A549 (cell line): ENCODE measurements around the gene MRPS9. TPM values are rescaled to one million over a fixed set of nuclear protein-coding genes. Genes with fewer than 3 reads are reported as not detected.

Experiments used
- ATAC-seq, 2 experiments: fragments of 200-7000 bp in 1 of 2; fragments of >200 bp in 1 of 2; cut with Nextera tagmentation in 1 of 2; cut with Tn5 transposase in 1 of 2; 3 replicates each; pipeline versions ENCODE4 v1.8.0 to v1.9.1; 2018 to 2020; ENCODE audit warnings: mild to moderate bottlenecking in 1 of 2, moderate library complexity in 1 of 2
- CTCF ChIA-PET: fragments of 300-600 bp; sonication (Branson Sonifier 250); formaldehyde crosslinking; extraction: SDS; loops from one replicate; lab custom pipeline; 2021; ENCODE audit warnings: antibody characterized with exemption, inconsistent platforms; lab: Yijun Ruan, JAX
- POLR2A ChIA-PET: fragments of 350-600 bp; formaldehyde crosslinking; extraction: SDS; loops from one replicate; lab custom pipeline; 2021; ENCODE audit warnings: antibody characterized with exemption, inconsistent platforms; lab: Yijun Ruan, JAX
- DNase-seq, 2 experiments: peaks; one replicate each; pipeline versions ENCODE4 v3.0.0 to v3.0.0-alpha.2; 2011 to 2016; ENCODE audit warnings: low read depth in 1 of 2, low spot score in 1 of 2
- FAIRE-seq: peaks from 2 replicates; lab custom pipeline; 2011; peaks lifted over from hg19 to GRCh38; lab: Jason Lieb, UNC
- H3K27ac ChIP-seq, 2 experiments: fragments of >200 bp; sonication (Bioruptor Twin); formaldehyde crosslinking; 3 replicates each; pipeline ENCODE4 v1.5.1; 2016 to 2017
- H3K4me1 ChIP-seq: fragments of >200 bp; sonication (Bioruptor Twin); formaldehyde crosslinking; 3 replicates; pipeline ENCODE4 v1.6.1; 2016
- H3K4me2 ChIP-seq: fragments of >200 bp; sonication (Bioruptor Twin); formaldehyde crosslinking; 3 replicates; pipeline ENCODE4 v1.6.1; 2016
- H3K4me3 ChIP-seq: fragments of >200 bp; sonication (Bioruptor Twin); formaldehyde crosslinking; 3 replicates; pipeline ENCODE4 v1.5.1; 2016
- H3K9me3 ChIP-seq: fragments of >200 bp; sonication (Bioruptor Twin); formaldehyde crosslinking; 3 replicates; pipeline ENCODE4 v1.6.1; 2016
- BHLHE40 ChIP-seq: IDR thresholded peaks from 2 replicates; pipeline ENCODE4 v1.6.1; 2012; ENCODE audit warnings: low read depth, low read length, inconsistent platforms
- CEBPB ChIP-seq, 2 experiments: fragments of >200 bp in 1 of 2; sonication (Bioruptor Twin) in 1 of 2; formaldehyde crosslinking in 1 of 2; IDR thresholded peaks; 2 replicates each; pipeline ENCODE4 v1.6.1; 2012 to 2016
- CTCF ChIP-seq: fragments of >200 bp; sonication (Bioruptor Twin); formaldehyde crosslinking; IDR thresholded peaks from 3 replicates; pipeline ENCODE4 v1.5.1; 2016
- E2F6 ChIP-seq: IDR thresholded peaks from 2 replicates; pipeline ENCODE4 v1.6.1; 2012; ENCODE audit warnings: low read depth, borderline replicate concordance
- FOSL2 ChIP-seq, 2 experiments: fragments of 450-650 bp in 1 of 2; fragments of >200 bp in 1 of 2; sonication (Bioruptor Twin) in 1 of 2; formaldehyde crosslinking; IDR thresholded peaks; 2 replicates each; pipeline versions ENCODE4 v1.5.0 to v1.6.1; 2016 to 2020; ENCODE audit warnings: mild to moderate bottlenecking in 1 of 2, moderate library complexity in 1 of 2
- HDAC2 ChIP-seq: fragments of 200-600 bp; sonication (generic); IDR thresholded peaks from 2 replicates; pipeline ENCODE4 v1.6.1; 2016
- HES2 ChIP-seq: fragments of >200 bp; sonication (Bioruptor Twin); formaldehyde crosslinking; IDR thresholded peaks from 2 replicates; pipeline ENCODE4 v1.6.1; 2016
- HOXB13 ChIP-seq: fragments of 250-450 bp; sonication (Bioruptor Pico); IDR thresholded peaks from 2 replicates; pipeline ENCODE4 v1.5.0; 2020; ENCODE audit warnings: low read depth, mild to moderate bottlenecking, moderate library complexity
- JUNB ChIP-seq: fragments of >200 bp; sonication (Bioruptor Twin); formaldehyde crosslinking; IDR thresholded peaks from 2 replicates; pipeline ENCODE4 v1.6.1; 2016
- KDM1A ChIP-seq: fragments of 200-600 bp; sonication (generic); IDR thresholded peaks from 2 replicates; pipeline ENCODE4 v1.6.1; 2016; ENCODE audit warnings: low read depth, mild to moderate bottlenecking
- MAFK ChIP-seq: fragments of 450-650 bp; IDR thresholded peaks from 2 replicates; pipeline ENCODE4 v1.6.1; 2014; ENCODE audit not compliant: partially characterized antibody
- MYC ChIP-seq: IDR thresholded peaks from 2 replicates; pipeline ENCODE4 v1.6.1; 2012; ENCODE audit warnings: mild to moderate bottlenecking, inconsistent platforms, low read length, improper control_type of control experiment, borderline replicate concordance
- NFE2L2 ChIP-seq: fragments of 150-350 bp; conservative IDR thresholded peaks from 2 replicates; pipeline ENCODE4 v1.6.1; 2014; ENCODE audit warnings: low read length
- NPAS2 ChIP-seq: fragments of 250-450 bp; sonication (Bioruptor Pico); IDR thresholded peaks from 2 replicates; pipeline ENCODE4 v1.8.0; 2022; ENCODE audit warnings: mild to moderate bottlenecking, moderate library complexity, borderline replicate concordance
- PHF8 ChIP-seq: fragments of 200-600 bp; sonication (generic); IDR thresholded peaks from 2 replicates; pipeline ENCODE4 v1.6.1; 2016; ENCODE audit warnings: low read depth, mild to moderate bottlenecking, antibody characterized with exemption, moderate library complexity, borderline replicate concordance
- POLR2A ChIP-seq: IDR thresholded peaks from 2 replicates; pipeline ENCODE4 v1.6.1; 2012; ENCODE audit warnings: mild to moderate bottlenecking, low read length
- RAD21 ChIP-seq, 2 experiments: fragments of >200 bp in 1 of 2; sonication (Bioruptor Twin) in 1 of 2; formaldehyde crosslinking in 1 of 2; IDR thresholded peaks in 1 of 2; conservative IDR thresholded peaks in 1 of 2; 2 replicates in 1 of 2; 3 replicates in 1 of 2; pipeline ENCODE4 v1.6.1; 2012 to 2018; ENCODE audit warnings: inconsistent platforms in 1 of 2
- RNF2 ChIP-seq: fragments of 200-600 bp; sonication (generic); IDR thresholded peaks from 2 replicates; pipeline ENCODE4 v1.6.1; 2016; ENCODE audit warnings: low read depth, mild to moderate bottlenecking, antibody characterized with exemption, moderate library complexity, borderline replicate concordance
- SREBF2 ChIP-seq: fragments of 450-650 bp; IDR thresholded peaks from 2 replicates; pipeline ENCODE4 v1.6.1; 2014; ENCODE audit warnings: mild to moderate bottlenecking, moderate library complexity
- TP53 ChIP-seq: fragments of 250-450 bp; sonication (Bioruptor Pico); IDR thresholded peaks from 2 replicates; pipeline ENCODE4 v1.5.0; 2021; ENCODE audit warnings: mild to moderate bottlenecking, moderate library complexity
- ZC3H11A ChIP-seq: fragments of 450-650 bp; IDR thresholded peaks from 2 replicates; pipeline ENCODE4 v1.6.1; 2014; ENCODE audit warnings: antibody characterized with exemption, mild to moderate bottlenecking
- ZFP36 ChIP-seq: fragments of 450-650 bp; IDR thresholded peaks from 2 replicates; pipeline ENCODE4 v1.6.1; 2014; ENCODE audit warnings: borderline replicate concordance; ENCODE audit not compliant: partially characterized antibody
- WGBS: methylation state at CpG from one replicate; pipeline ENCODE4 v1.1.6; 2017; ENCODE audit errors: missing lambda C conversion rate; 5-methylcytosine and 5-hydroxymethylcytosine counted together
- polyA plus RNA-seq, 4 experiments: library from polyadenylated mRNA; depleted of rRNA in 3 of 4; stranded (reverse); fragments of >200 nt; fragmentation: RNase III in 1 of 4; extraction: RNeasy Plus Mini Kit Qiagen cat#74134 plus additional on column Dnase treatment in 1 of 4; gene quantifications; 2 replicates in 3 of 4; 3 replicates in 1 of 4; pipeline ENCODE4 v1.2.3, GENCODE V29; 2011 to 2017

Gene MRPS9
- polyA plus RNA-seq, 2 of the 4 experiments (the other 2 are of a cell fraction) = 42.5 to 54.4 TPM

- ChIA-PET POLR2A (no interaction called here), CTCF (interaction anchor here (1.1 to 11.8 kb wide), 4 partner anchors 14 to 176 kb away, joined by 7 to 312 read pairs (median 38); partner anchors contain the start of gene GPR45)
- Histone ChIP-seq H3K4me1 (no peaks in the 10 kb centered on the region), H3K4me3 (no peak overlapping the region), H3K9me3 (no peaks in the 10 kb centered on the region), H3K27ac (no peak overlapping the region), H3K4me2 (no peak overlapping the region)
- 81% methylated on average over 6 of the region's 6 CpGs for WGBS
- TF ChIP-seq ZC3H11A (no peak), CTCF (no peak)
- FAIRE-seq (no peak), DNase-seq (no peak), ATAC-seq (no peak)
Measured at GRCh38 chr2:105117565-105117964, 79.7 kb downstream of the MRPS9 start.

- H3K4me2 ChIP-seq = no peak overlapping the region
- H3K9me3 ChIP-seq = no peaks in the 10 kb centered on the region
- no peaks in the 10 kb centered on the region for H3K4me1 ChIP-seq
- H3K27ac ChIP-seq = no peak overlapping the region
- FAIRE-seq = no peak
- DNase-seq = no peak
- ATAC-seq = peak in 1 of 2 experiments; percentile 43; a peak in 1 of 6 replicates
- ChIA-PET POLR2A (no interaction called here), CTCF (interaction anchor here (0.7 to 11.8 kb wide), 2 partner anchors 118 kb away, joined by 3 to 312 read pairs; partner anchors contain the start of gene GPR45)
- TF ChIP-seq KDM1A (no peak), MYC (no peak)
- no peak overlapping the region for H3K4me3 ChIP-seq
- WGBS = 90% methylated on average over 22 of the region's 23 CpGs
Measured at GRCh38 chr2:105118960-105119359, 81.1 kb downstream of the MRPS9 start.

- Histone ChIP-seq H3K4me2 (no peak overlapping the region), H3K9me3 (no peaks in the 10 kb centered on the region), H3K4me3 (no peak overlapping the region), H3K27ac (no peak overlapping the region), H3K4me1 (no peaks in the 10 kb centered on the region)
- CTCF ChIA-PET = interaction anchor here (1.3 kb wide), 1 partner anchor 12 kb away, joined by 3 read pairs; no protein-coding TSS in a partner anchor
- DNase-seq = no peak
- ATAC-seq = no peak
- POLR2A ChIA-PET = no interaction called here
- FAIRE-seq = no peak
- 89% methylated on average over 8 of the region's 8 CpGs for WGBS
- TF ChIP-seq MAFK (peak; percentile 87), NPAS2 (CRISPR knock-in tag) (no peak)
Measured at GRCh38 chr2:105121434-105121833, 83.6 kb downstream of the MRPS9 start.

GRCh38 chr2:105125428-105125827, 87.6 kb downstream of the MRPS9 start:
- ChIA-PET POLR2A (no interaction called here), CTCF (interaction anchor here (3.0 kb wide), 1 partner anchor 11 kb away, joined by 17 read pairs; no protein-coding TSS in a partner anchor)
- DNase-seq (peak in 1 of 2 experiments; percentile 31), ATAC-seq (peak; percentile 56 to 75; a peak in 4 of 6 replicates), FAIRE-seq (no peak)
- no peak for TF ChIP-seq JUNB
- no peak for TF ChIP-seq ZFP36
- no peaks in the 10 kb centered on the region for H3K9me3 ChIP-seq
- H3K4me3 ChIP-seq = no peak overlapping the region
- no peak overlapping the region for H3K4me2 ChIP-seq
- no peak overlapping the region for H3K27ac ChIP-seq
- WGBS = 44% methylated on average over 4 of the region's 4 CpGs
- no peaks in the 10 kb centered on the region for H3K4me1 ChIP-seq

- FAIRE-seq = no peak
Measured at GRCh38 chr2:105125920-105126319, 88.1 kb downstream of the MRPS9 start.

GRCh38 chr2:105126336-105126735, 88.5 kb downstream of the MRPS9 start:
- ChIA-PET CTCF (interaction anchor here (3.0 kb wide), 1 partner anchor 12 kb away, joined by 17 read pairs; no protein-coding TSS in a partner anchor), POLR2A (no interaction called here)
- Histone ChIP-seq H3K4me3 (no peak overlapping the region), H3K9me3 (no peaks in the 10 kb centered on the region), H3K4me1 (no peaks in the 10 kb centered on the region), H3K4me2 (no peak overlapping the region), H3K27ac (no peak overlapping the region)
- DNase-seq (no peak), ATAC-seq (no peak), FAIRE-seq (no peak)
- WGBS = 54% methylated on average over 5 of the region's 5 CpGs
- no peak for TF ChIP-seq SREBF2
- no peak for TF ChIP-seq MAFK
- TF ChIP-seq FOSL2 (IDR thresholded peaks at IDR 0.05) = no peak
- TF ChIP-seq FOSL2 (CRISPR knock-in tag; IDR thresholded peaks at IDR 0.05) = no peak
- TF ChIP-seq NFE2L2 = no peak
- no peak for TF ChIP-seq BHLHE40
- no peak for TF ChIP-seq CEBPB (IDR thresholded peaks at IDR 0.05)
- no peak for TF ChIP-seq PHF8
- no peak for TF ChIP-seq RNF2
- no peak for TF ChIP-seq E2F6
- TF ChIP-seq HES2 = no peak
- no peak for TF ChIP-seq MYC
- no peak for TF ChIP-seq HOXB13
- no peak for TF ChIP-seq TP53 (CRISPR knock-in tag)

More at GRCh38 chr2:105125920-105126319, 88.1 kb downstream of the MRPS9 start:
- Histone ChIP-seq H3K9me3 (no peaks in the 10 kb centered on the region), H3K27ac (no peak overlapping the region), H3K4me1 (no peaks in the 10 kb centered on the region), H3K4me2 (no peak overlapping the region), H3K4me3 (no peak overlapping the region)
- POLR2A ChIA-PET = no interaction called here
- CTCF ChIA-PET = interaction anchor here (3.0 kb wide), 1 partner anchor 11 kb away, joined by 17 read pairs; no protein-coding TSS in a partner anchor
- no peak for DNase-seq
- 23% methylated on average over 3 of the region's 3 CpGs for WGBS
- peak in 1 of 2 experiments; percentile 50; a peak in 3 of 6 replicates for ATAC-seq
- TF ChIP-seq RAD21 (conservative IDR thresholded peaks at IDR 0.05 in 1 of 2, IDR thresholded peaks at IDR 0.05 in 1 of 2) (no peak), POLR2A (no peak), HDAC2 (no peak)
